Activated naive CD8-positive, alpha-beta T cell treated with anti-CD3 and anti-CD28 coated beads, Interleukin-2, amount 50 U/mL, for 24 hours (primary cell): ENCODE results near the gene CD79B.

ENCODE experiments used
- ATAC-seq: fragments of 150-1000 bp; cut with Tn5 transposase; one replicate; pipeline ENCODE4 v1.10.0; 2021
- DNase-seq: peaks from one replicate; pipeline ENCODE4 v3.0.0; 2021
- H3K27ac Mint-ChIP-seq: one replicate; pipeline ENCODE4 v1.8.0; 2021; ENCODE audit warnings: mild to moderate bottlenecking, mixed read lengths
- H3K27me3 Mint-ChIP-seq: one replicate; pipeline ENCODE4 v1.8.0; 2021; ENCODE audit warnings: mixed read lengths
- H3K36me3 Mint-ChIP-seq: one replicate; pipeline ENCODE4 v1.8.0; 2021; ENCODE audit warnings: low read depth, mixed read lengths
- H3K4me1 Mint-ChIP-seq: one replicate; pipeline ENCODE4 v1.8.0; 2021; ENCODE audit warnings: mixed read lengths
- H3K4me3 Mint-ChIP-seq: one replicate; pipeline ENCODE4 v1.8.0; 2021; ENCODE audit warnings: mild to moderate bottlenecking, moderate library complexity, mixed read lengths
- H3K9me3 Mint-ChIP-seq: one replicate; pipeline ENCODE4 v1.8.0; 2021; ENCODE audit warnings: mixed read lengths

The CD79B gene

DNA sequence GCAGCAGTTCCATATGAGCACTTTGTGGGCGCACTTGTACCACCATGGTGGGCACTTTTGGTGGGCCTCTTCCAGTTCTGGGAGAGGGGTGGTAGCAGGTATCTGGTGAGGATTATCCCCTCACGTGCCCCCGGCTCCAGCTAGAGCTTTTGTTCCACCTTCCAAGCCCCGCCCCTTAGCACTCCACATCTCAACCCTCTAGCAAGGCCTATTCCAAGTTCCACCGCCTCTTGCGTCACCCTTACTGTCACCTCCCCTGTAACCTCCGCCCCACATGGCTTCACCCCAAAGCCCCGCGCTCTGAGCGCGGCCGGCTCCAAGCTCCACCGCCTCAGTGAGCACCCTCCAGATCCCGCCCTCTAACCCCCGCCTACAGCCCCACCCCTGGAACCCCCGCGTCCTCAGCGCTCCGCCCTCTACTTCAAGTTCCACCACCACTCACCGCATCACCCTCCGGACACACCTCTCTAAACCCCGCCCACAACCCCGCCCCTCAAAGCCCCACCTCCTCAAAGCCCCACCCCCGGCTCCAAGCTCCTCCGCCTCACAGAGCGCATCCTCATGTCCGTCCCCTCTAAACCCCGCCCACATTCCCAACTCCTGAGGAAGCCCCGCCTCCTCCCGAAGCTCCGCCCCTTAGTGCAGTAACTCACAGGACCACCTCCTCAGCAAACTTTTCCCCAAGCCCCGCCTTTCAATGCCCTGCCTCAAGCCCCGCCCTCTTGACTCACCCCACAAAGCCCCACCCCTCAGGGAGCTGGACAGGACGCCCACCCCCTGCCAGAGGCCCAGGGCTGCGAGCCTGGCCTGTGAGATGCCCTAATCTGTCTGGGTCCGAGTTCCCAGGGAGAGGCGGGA, 29.5 kb upstream of the CD79B start:
- DNase-seq = peak; percentile 47
- peak overlapping the region; percentile 38 for H3K4me3 Mint-ChIP-seq
- no peaks in the 10 kb centered on the region for H3K27me3 Mint-ChIP-seq
- H3K4me1 Mint-ChIP-seq = peaks cover 8% of the 10 kb centered on the region
- H3K9me3 Mint-ChIP-seq = no peaks in the 10 kb centered on the region
- H3K36me3 Mint-ChIP-seq = no peaks in the 10 kb centered on the region
- peak; percentile 55 for ATAC-seq
- H3K27ac Mint-ChIP-seq = no peak overlapping the region

GRCh38 chr17:63960430-63960829, 28.3 kb upstream of the CD79B start:
- ATAC-seq (no peak), DNase-seq (no peak)
- Mint-ChIP-seq H3K36me3 (no peaks in the 10 kb centered on the region), H3K27me3 (no peaks in the 10 kb centered on the region), H3K9me3 (no peaks in the 10 kb centered on the region), H3K4me1 (peaks cover 4% of the 10 kb centered on the region), H3K27ac (no peak overlapping the region), H3K4me3 (no peak overlapping the region)

- Mint-ChIP-seq H3K36me3 (no peaks in the 10 kb centered on the region), H3K4me3 (no peak overlapping the region), H3K27me3 (no peaks in the 10 kb centered on the region), H3K4me1 (peaks cover 7% of the 10 kb centered on the region), H3K27ac (no peak overlapping the region), H3K9me3 (no peaks in the 10 kb centered on the region)
- ATAC-seq (no peak), DNase-seq (no peak)
Observed at GRCh38 chr17:63960006-63960405, 27.9 kb upstream of the CD79B start.

DNA sequence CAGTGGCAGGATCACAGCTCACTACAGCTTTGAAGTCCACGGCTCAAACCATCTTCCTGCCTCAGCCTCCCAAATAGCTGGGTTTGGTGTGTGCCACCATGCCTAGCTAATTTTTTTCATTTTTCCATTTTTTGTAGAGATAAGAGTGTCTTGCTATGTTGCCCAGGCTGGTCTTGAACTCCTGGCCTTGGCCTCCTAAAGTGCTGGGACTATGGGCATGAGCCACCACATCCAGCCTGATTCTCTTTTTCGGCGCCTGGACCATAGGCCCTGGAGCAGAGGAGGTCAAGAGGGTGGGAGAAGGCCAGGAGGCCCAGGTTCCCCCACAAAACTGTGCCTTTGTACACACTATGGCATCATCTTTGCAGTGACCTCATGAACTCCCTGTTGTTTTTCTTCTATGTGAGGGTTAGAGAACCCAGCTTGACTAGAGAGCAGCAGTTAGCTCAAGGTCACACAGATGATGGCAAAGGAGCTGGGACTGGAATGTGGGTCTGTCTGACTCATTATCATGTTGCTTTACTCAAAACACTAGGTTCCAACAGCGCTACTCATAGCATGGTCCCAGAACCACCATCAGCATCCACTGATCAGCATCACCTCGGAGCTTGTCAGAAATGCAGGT, 24.3 kb upstream of the CD79B start:
- DNase-seq (no peak), ATAC-seq (no peak)
- no peaks in the 10 kb centered on the region for H3K27me3 Mint-ChIP-seq
- no peak overlapping the region for H3K27ac Mint-ChIP-seq
- H3K4me3 Mint-ChIP-seq = no peak overlapping the region
- H3K4me1 Mint-ChIP-seq = peaks cover 24% of the 10 kb centered on the region
- no peaks in the 10 kb centered on the region for H3K9me3 Mint-ChIP-seq
- no peaks in the 10 kb centered on the region for H3K36me3 Mint-ChIP-seq

GRCh38 chr17:63955791-63956190, 23.7 kb upstream of the CD79B start:
- H3K9me3 Mint-ChIP-seq = no peaks in the 10 kb centered on the region
- H3K36me3 Mint-ChIP-seq = no peaks in the 10 kb centered on the region

DNA sequence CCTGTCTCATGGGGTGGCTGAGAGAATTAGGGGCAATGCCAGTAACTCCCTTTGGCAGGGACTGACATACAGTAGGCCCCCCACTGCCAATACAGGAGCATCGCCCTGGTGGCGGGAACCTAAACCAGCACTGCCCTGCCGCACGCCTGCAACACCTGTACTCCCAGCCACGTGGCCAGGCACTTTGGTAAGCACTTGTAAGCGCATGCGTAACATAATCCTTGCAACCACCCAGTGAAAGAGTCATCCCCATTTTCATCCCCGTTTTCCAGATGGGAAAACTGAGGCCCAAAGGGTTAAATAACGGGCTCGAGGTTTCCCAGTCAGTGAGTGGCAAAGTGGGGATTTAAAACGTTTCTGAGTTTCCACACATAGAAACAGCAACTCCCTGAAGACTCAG, 23.1 kb upstream of the CD79B start:
- H3K4me3 Mint-ChIP-seq = no peak overlapping the region
- no peak for DNase-seq

More at GRCh38 chr17:63955791-63956190, 23.7 kb upstream of the CD79B start:
- Mint-ChIP-seq H3K27me3 (no peaks in the 10 kb centered on the region), H3K4me3 (no peak overlapping the region), H3K4me1 (peaks cover 25% of the 10 kb centered on the region), H3K27ac (no peak overlapping the region)
- no peak for ATAC-seq
- no peak for DNase-seq

GRCh38 chr17:63954402-63955063, 22.4 kb upstream of the CD79B start:
- peak; percentile 39 for DNase-seq
- Mint-ChIP-seq H3K27me3 (no peaks in the 10 kb centered on the region), H3K4me3 (no peak overlapping the region), H3K4me1 (peaks cover 25% of the 10 kb centered on the region), H3K9me3 (no peaks in the 10 kb centered on the region), H3K36me3 (no peaks in the 10 kb centered on the region), H3K27ac (peak overlapping the region; percentile 50)
- peak; percentile 73 for ATAC-seq

More for the DNA sequence above, 23.1 kb upstream of the CD79B start:
- no peak overlapping the region for H3K27ac Mint-ChIP-seq
- H3K4me1 Mint-ChIP-seq = peaks cover 25% of the 10 kb centered on the region
- no peaks in the 10 kb centered on the region for H3K27me3 Mint-ChIP-seq
- no peak for ATAC-seq
- H3K9me3 Mint-ChIP-seq = no peaks in the 10 kb centered on the region
- H3K36me3 Mint-ChIP-seq = no peaks in the 10 kb centered on the region

DNA sequence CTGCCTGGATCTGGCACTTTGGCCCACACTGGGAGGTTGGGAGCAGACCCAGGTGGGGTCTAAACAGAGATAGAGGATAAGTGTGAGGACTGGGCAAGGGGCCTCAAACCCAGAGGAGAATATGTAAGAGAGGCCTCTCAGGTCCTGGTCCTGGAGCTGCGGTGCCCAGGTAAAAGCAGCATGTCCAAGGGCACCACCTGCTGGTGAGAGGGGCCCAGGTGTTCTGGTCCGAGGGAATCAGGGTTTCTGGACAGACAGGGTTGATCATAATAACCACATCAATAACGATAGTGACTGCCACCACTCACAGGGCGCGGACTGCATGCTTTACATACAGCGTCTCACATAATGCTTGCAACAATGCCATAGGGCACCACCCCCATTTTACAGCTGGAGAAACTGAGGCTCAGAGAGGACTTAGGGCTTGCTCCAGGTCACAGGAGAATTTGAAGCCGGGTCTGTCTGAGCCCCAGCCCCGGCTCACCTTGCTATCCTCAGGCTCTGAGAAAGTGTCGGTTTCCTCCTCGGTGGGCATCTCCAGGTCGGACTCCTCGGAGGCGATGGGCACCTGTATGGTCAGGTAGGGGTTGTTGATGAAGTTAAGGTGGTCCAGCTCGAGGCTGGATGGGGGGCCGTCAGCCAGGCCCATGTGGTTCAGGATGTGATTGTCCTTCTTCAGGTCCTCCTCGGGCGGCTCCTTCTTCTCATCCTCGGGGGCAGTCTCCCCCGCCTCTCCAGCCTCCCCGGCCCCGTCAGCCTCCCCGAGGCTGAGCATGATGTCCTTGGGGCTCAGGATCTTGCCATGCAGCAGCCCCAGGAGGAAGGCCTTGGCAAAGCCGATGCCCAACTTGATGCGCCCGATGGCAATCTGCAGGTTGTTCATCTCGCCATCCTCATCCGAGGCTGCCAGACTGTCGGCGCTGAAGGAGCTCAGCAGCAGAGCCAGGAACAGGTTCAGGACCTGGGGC, 19.1 kb upstream of the CD79B start:
- ATAC-seq (no peak), DNase-seq (peak; percentile 44)
- Mint-ChIP-seq H3K9me3 (no peaks in the 10 kb centered on the region), H3K27ac (no peak overlapping the region), H3K4me1 (peaks cover 32% of the 10 kb centered on the region), H3K27me3 (no peaks in the 10 kb centered on the region), H3K4me3 (no peak overlapping the region), H3K36me3 (no peaks in the 10 kb centered on the region)

DNA sequence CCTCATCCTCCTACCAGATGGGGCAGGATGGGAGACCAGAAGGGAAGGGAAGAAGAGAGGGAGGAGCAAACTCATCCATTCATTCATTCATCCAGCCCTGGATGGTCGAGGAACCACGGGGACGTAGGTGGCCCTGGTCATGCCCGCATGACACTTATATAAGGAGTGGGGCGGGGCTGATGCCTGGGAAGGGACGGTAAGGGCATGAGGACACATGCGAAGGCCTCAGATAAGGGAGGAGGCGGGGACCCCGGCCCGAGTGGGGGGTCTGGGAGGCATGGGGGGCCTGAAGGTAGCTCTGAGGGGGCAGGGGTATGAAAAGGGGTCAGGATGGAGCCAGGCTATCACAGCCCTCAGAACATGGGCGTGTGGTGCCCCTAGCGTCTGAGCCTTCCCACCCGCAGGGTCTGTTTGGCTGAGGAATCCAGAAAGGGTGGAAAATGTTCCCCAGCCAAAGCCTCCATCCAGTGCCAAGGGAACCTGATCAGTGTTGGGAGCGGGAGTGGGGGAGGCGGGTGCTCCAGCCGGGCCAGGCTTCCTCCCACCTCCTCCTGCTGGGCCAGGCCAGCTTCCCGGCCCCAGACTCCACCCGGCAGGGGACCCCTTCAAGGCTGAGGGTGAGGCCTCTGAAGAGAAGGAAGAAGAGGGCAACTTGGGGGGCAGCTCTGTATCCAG, 17.6 kb upstream of the CD79B start:
- ATAC-seq (no peak), DNase-seq (no peak)
- H3K4me1 Mint-ChIP-seq = peaks cover 37% of the 10 kb centered on the region
- no peaks in the 10 kb centered on the region for H3K36me3 Mint-ChIP-seq
- H3K4me3 Mint-ChIP-seq = no peak overlapping the region
- H3K9me3 Mint-ChIP-seq = no peaks in the 10 kb centered on the region
- no peaks in the 10 kb centered on the region for H3K27me3 Mint-ChIP-seq
- H3K27ac Mint-ChIP-seq = no peak overlapping the region

DNA sequence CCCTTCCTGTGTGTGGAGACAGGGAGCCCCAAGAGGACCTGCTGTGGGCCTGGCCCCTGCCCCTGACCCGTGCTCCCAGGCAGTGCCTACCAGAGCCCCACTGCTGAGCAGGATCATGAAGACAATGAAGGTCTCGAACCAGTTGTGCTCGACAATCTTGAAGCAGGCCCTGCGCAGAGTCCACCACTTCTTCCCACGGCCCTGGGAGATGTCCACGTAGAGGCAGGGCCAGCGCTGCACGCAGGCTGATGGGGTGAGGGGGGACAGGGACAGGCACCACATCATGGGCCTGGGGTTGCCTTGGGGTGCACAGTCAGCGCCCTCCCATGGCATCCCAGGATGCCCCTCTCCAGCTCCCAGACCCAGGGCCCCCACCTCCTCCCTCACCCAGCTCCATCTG, 16.4 kb upstream of the CD79B start:
- ATAC-seq (no peak), DNase-seq (no peak)
- no peak overlapping the region for H3K4me3 Mint-ChIP-seq
- no peaks in the 10 kb centered on the region for H3K27me3 Mint-ChIP-seq
- no peaks in the 10 kb centered on the region for H3K9me3 Mint-ChIP-seq
- peaks cover 25% of the 10 kb centered on the region for H3K4me1 Mint-ChIP-seq
- no peaks in the 10 kb centered on the region for H3K36me3 Mint-ChIP-seq
- no peak overlapping the region for H3K27ac Mint-ChIP-seq

DNA sequence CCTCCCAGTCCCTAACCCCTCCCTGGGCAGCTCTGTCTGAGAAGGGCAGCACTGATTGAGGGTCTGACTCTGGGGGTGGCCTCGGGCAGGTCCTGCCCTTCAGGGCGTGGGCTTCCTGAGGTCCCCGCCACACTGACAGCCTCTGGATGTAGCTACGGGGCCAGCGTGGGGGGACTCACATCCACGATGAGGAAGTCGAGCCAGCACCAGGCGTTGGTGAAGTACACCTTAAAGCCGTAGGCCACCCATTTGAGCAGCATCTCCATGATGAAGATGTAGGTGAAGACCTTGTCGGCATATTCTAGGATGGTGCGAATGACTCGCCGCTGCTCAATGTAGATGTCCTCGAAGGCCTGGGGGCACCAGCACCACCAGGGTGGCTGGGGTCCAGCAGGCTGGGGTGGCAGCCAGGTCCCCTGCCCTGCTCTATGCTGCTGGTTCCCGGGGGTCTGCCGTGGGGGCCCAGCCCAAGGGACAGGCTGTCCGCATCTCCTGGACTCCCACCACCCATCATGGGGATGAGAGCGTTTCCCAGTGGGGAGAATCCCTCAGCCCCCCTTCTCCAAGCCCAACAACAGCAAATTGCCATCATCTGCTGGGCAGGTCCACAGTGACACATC, 15.7 kb upstream of the CD79B start:
- Mint-ChIP-seq H3K27me3 (no peaks in the 10 kb centered on the region), H3K36me3 (no peaks in the 10 kb centered on the region), H3K27ac (no peak overlapping the region), H3K4me3 (no peak overlapping the region), H3K9me3 (no peaks in the 10 kb centered on the region), H3K4me1 (peaks cover 24% of the 10 kb centered on the region)
- no peak for DNase-seq
- no peak for ATAC-seq

- no peaks in the 10 kb centered on the region for H3K27me3 Mint-ChIP-seq
- ATAC-seq = peak; percentile 85
- H3K36me3 Mint-ChIP-seq = no peaks in the 10 kb centered on the region
- peak; percentile 73 for DNase-seq
- peaks cover 20% of the 10 kb centered on the region for H3K4me1 Mint-ChIP-seq
- H3K27ac Mint-ChIP-seq = peak overlapping the region; percentile 71
- H3K9me3 Mint-ChIP-seq = no peaks in the 10 kb centered on the region
- H3K4me3 Mint-ChIP-seq = peak overlapping the region; percentile 26
Observed at GRCh38 chr17:63946440-63947363, 14.6 kb upstream of the CD79B start.
